ENCODE data around the gene PARD3B. TPM values are rescaled to one million over a fixed set of nuclear protein-coding genes. Genes with fewer than 3 reads are reported as not detected.

Gene PARD3B
- total and polyA plus RNA-seq, 2 of the 4 experiments (the other 2 are of a cell fraction), result 3.3 to 15.6 TPM

- Histone ChIP-seq H3K36me3 (ENCODE audit: control insufficient read depth, insufficient read depth, low read length) (no peaks in the 10 kb centered on the region), H3K4me3 (ENCODE audit: insufficient read depth, low read depth, low read length) (no peak overlapping the region), H3K23ac (ENCODE audit: low read depth, low read length) (no peak overlapping the region), H3K27ac (ENCODE audit: insufficient read depth, low read length) (no peak overlapping the region), H4K20me1 (ENCODE audit: insufficient read depth, low read length) (no peaks in the 10 kb centered on the region), H2BK120ac (ENCODE audit: low read depth, low read length) (no peak overlapping the region), H4K8ac (ENCODE audit: low read depth in 2 of 2, low read length in 2 of 2) (no peak overlapping the region), H2AK5ac (ENCODE audit: low read depth, low read length) (no peak overlapping the region), H2BK20ac (ENCODE audit: low read depth, low read length) (no peak overlapping the region), H3K27me3 (ENCODE audit: control insufficient read depth, insufficient read depth, low read length) (no peaks in the 10 kb centered on the region), H2BK5ac (ENCODE audit: low read depth, low read length, poor library complexity, severe bottlenecking) (no peak overlapping the region), H3K56ac (ENCODE audit: extremely low read depth, insufficient read depth, low read length) (no peak overlapping the region), H3K14ac (replicated peaks; ENCODE audit: low read depth, low read length) (no peak overlapping the region), H3K4me2 (ENCODE audit: low read depth, low read length) (no peak overlapping the region), H3K79me1 (ENCODE audit: low read depth in 1 of 2, low read length in 2 of 2) (no peaks in the 10 kb centered on the region), H2AK9ac (replicated peaks; ENCODE audit: low read depth, low read length, poor library complexity) (no peak overlapping the region), H3K18ac (ENCODE audit: low read depth, low read length) (no peak overlapping the region), H4K91ac (ENCODE audit: insufficient read depth, low read depth, low read length) (no peak overlapping the region), H2BK15ac (ENCODE audit: low read depth, low read length) (no peak overlapping the region), H3K4ac (ENCODE audit: low read depth, low read length) (no peak overlapping the region), H2AFZ (replicated peaks; ENCODE audit: low read length, poor library complexity) (no peak overlapping the region), H3K9me3 (ENCODE audit: control insufficient read depth, insufficient read depth, low read length) (no peaks in the 10 kb centered on the region), H3K4me1 (ENCODE audit: control insufficient read depth, insufficient read depth, low read length) (no peaks in the 10 kb centered on the region), H3K9ac (ENCODE audit: low read depth, low read length) (no peak overlapping the region), H3K9me1 (ENCODE audit: insufficient read depth, low read length) (no peaks in the 10 kb centered on the region), H4K5ac (ENCODE audit: low read depth, low read length) (no peak overlapping the region)
- no peak for DNase-seq
- ChIA-PET CTCF (no interaction called here), POLR2A (ENCODE audit: unreplicated experiment) (interaction anchor here (0.6 kb wide), 1 partner anchor 20 kb away, joined by 3 read pairs; no protein-coding TSS in a partner anchor)
- no TSS peak for BruUV-seq (replicated peaks)
- intact Hi-C loops (cut with micrococcal nuclease), result no loop called here
- no peak for TF ChIP-seq FOS (IDR thresholded peaks at IDR 0.05; ENCODE audit: low read depth, low read length)
- 0 out of 2 replicates have a peak, but pooled peaks have one; percentile 28 for TF ChIP-seq MAFK (IDR thresholded peaks at IDR 0.05; ENCODE audit: low read depth, low read length)
- no peak for TF ChIP-seq NFE2L2 (IDR thresholded peaks at IDR 0.05; ENCODE audit: low read depth, low read length)
- in situ Hi-C loops (cut with MboI; ENCODE audit: low sequenced_read_pairs), result no loop called here
- dilution Hi-C loops (cut with HindIII; ENCODE audit: low sequenced_read_pairs, unreplicated experiment), result no loop called here
- no peak for ATAC-seq (ENCODE audit: low read depth)
Measured at GRCh38 chr2:205448189-205448588, 902.9 kb downstream of the PARD3B start.
